Naive thymus-derived CD4-positive, alpha-beta T cell (primary cell): ENCODE data around the gene BCAS4. TPM values are rescaled to one million over a fixed set of nuclear protein-coding genes. Genes with fewer than 3 reads are reported as not detected.
"Not testable (repeated sequence)": the region's sequence is repeated elsewhere in the genome, so short reads cannot be mapped to it uniquely, and the experiment has no call there.

Source experiments
- ATAC-seq: fragments of 150-1000 bp; cut with Tn5 transposase; 2 replicates; pipeline ENCODE4 v1.10.0; 2021; ENCODE audit warnings: mild to moderate bottlenecking, moderate library complexity
- CTCF ChIA-PET: fragments of 350-600 bp; sonication (Branson Sonifier 250); formaldehyde crosslinking; loops from one replicate; lab custom pipeline; 2021; ENCODE audit warnings: antibody characterized with exemption; lab: Charles Lee
- POLR2A ChIA-PET: fragments of 350-600 bp; sonication (Branson Sonifier 250); formaldehyde crosslinking; loops from one replicate; lab custom pipeline; 2021; ENCODE audit warnings: antibody characterized with exemption, inconsistent platforms; lab: Charles Lee
- DNase-seq, 9 donors: peaks; one replicate each; pipeline versions ENCODE4 v3.0.0 to v3.0.0-alpha.2; 2020 to 2022; ENCODE audit warnings: mixed read lengths in 1 of 9
- H3K27ac ChIP-seq: one replicate; pipeline ENCODE4 v1.7.0; 2013; ENCODE audit warnings: mild to moderate bottlenecking, low read depth, low read length, moderate library complexity
- H3K27me3 ChIP-seq, 2 donors: one replicate each; pipeline ENCODE4 v1.7.0; 2013; ENCODE audit warnings: low read length in 2 of 2, mild to moderate bottlenecking in 2 of 2, moderate library complexity in 2 of 2; ENCODE audit not compliant: control insufficient read depth in 2 of 2, insufficient read depth in 2 of 2
- H3K36me3 ChIP-seq, 3 experiments: 1 replicate in 2 of 3; 2 replicates in 1 of 3; pipeline ENCODE4 v1.7.0; 2013; ENCODE audit warnings: low read length in 3 of 3, mild to moderate bottlenecking in 3 of 3, moderate library complexity in 1 of 3; ENCODE audit not compliant: insufficient read depth in 3 of 3, control insufficient read depth in 2 of 3
- H3K4me1 ChIP-seq, 2 donors: one replicate each; pipeline ENCODE4 v1.7.0; 2013; ENCODE audit warnings: low read length in 2 of 2, mild to moderate bottlenecking in 2 of 2, moderate library complexity in 1 of 2; ENCODE audit not compliant: control insufficient read depth in 2 of 2, insufficient read depth in 2 of 2
- H3K4me3 ChIP-seq: 2 replicates; pipeline ENCODE4 v1.7.0; 2013; ENCODE audit warnings: mild to moderate bottlenecking, low read length
- H3K9me3 ChIP-seq, 3 experiments: 1 replicate in 2 of 3; 2 replicates in 1 of 3; pipeline ENCODE4 v1.7.0; 2013; ENCODE audit warnings: low read length in 3 of 3; ENCODE audit not compliant: control insufficient read depth in 2 of 3
- H3K27ac Mint-ChIP-seq, 9 donors: one replicate each; pipeline ENCODE4 v1.8.0; 2020 to 2022; ENCODE audit warnings: mixed read lengths in 9 of 9, mild to moderate bottlenecking in 8 of 9, moderate library complexity in 5 of 9, inconsistent platforms in 2 of 9
- H3K27me3 Mint-ChIP-seq, 5 donors: one replicate each; pipeline ENCODE4 v1.8.0; 2021 to 2022; ENCODE audit warnings: mixed read lengths in 5 of 5, mild to moderate bottlenecking in 1 of 5
- H3K36me3 Mint-ChIP-seq, 5 donors: one replicate each; pipeline ENCODE4 v1.8.0; 2020 to 2022; ENCODE audit warnings: mixed read lengths in 5 of 5, mild to moderate bottlenecking in 3 of 5, inconsistent platforms in 1 of 5
- H3K4me1 Mint-ChIP-seq, 7 donors: one replicate each; pipeline ENCODE4 v1.8.0; 2020 to 2022; ENCODE audit warnings: mixed read lengths in 7 of 7, mild to moderate bottlenecking in 3 of 7, inconsistent platforms in 1 of 7
- H3K4me3 Mint-ChIP-seq, 10 donors: one replicate each; pipeline ENCODE4 v1.8.0; 2020 to 2022; ENCODE audit warnings: mild to moderate bottlenecking in 10 of 10, mixed read lengths in 10 of 10, moderate library complexity in 6 of 10, inconsistent platforms in 2 of 10
- H3K9me3 Mint-ChIP-seq, 11 donors: one replicate each; pipeline ENCODE4 v1.8.0; 2020 to 2022; ENCODE audit warnings: mixed read lengths in 11 of 11, mild to moderate bottlenecking in 4 of 11, inconsistent platforms in 1 of 11, moderate library complexity in 1 of 11
- intact Hi-C, 2 donors: fragments of 100-400 bp; cut with micrococcal nuclease; formaldehyde crosslinking; loops; one replicate each; pipeline ENCODE4 v1.15.1; 2023
- polyA plus RNA-seq, 2 donors: library from polyadenylated mRNA; unstranded; fragments of 300-500 nt; fragmentation: Illumina TruSeq; gene quantifications; one replicate each; pipeline ENCODE4 v1.2.3, GENCODE V29; 2021
- total RNA-seq, 6 experiments: library from RNA in 5 of 6; stranded (reverse) in 5 of 6; gene quantifications; 1 replicate in 5 of 6; 2 replicates in 1 of 6; pipeline ENCODE4 v1.2.3 and lab custom pipeline; 2021 to 2026

The BCAS4 gene
- total and polyA plus RNA-seq, 7 experiments from 2014 or later: 5.5 to 54.0 (median 24.1) TPM

DNA sequence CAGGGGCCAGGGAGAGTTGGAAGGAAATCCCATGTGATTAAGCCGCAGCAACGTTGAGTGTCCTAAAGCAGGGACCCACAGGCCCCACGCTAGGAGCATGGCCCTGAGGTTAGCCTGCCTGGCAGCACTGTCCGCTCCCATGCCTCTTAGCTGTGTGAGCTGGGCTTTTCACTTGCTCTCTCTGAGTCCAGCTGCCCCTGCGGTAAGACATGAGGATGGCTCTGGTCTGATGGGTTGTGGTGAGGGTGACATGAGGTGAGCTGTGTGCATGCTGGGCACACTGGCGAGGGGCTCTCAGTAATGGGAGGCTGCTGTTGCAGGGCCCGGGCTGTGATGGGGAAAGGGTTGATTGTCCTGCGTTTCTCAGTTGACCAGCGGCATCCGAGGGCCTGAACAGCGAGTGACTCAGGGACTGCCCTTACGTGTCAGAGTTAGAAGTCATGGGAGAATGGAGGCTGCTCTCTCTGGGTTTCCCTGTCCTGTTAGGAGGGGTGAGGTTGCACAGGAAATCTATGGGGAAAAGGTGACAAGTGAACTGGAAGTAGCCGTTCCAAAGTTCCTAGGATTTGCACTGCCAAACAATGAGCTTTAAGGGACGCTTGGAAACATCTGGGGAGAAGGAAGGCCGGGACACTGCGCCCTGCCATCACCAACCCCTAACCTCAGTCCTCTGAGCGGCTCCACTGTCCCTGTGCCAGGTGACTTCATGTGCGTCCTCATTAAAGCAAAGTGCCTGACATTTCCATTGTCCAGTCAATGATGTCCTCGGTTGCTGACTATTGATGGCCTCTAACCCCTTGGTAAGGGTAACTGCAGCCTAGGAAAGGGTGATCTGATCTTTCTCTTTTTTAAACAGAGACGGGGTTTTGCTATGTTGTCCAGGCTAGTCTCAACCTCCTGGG, 85.0 kb downstream of the BCAS4 start:
- DNase-seq: no peak
- H3K9me3 Mint-ChIP-seq: peaks cover 0 to 9% (median 0%) of the 10 kb centered on the region in 11 donors
- Histone ChIP-seq H3K4me1 (no peaks in the 10 kb centered on the region), H3K9me3 (no peaks in the 10 kb centered on the region), H3K4me3 (no peak overlapping the region), H3K27ac (no peak overlapping the region), H3K27me3 (no peaks in the 10 kb centered on the region), H3K36me3 (peaks cover 0 to 43% (median 0%) of the 10 kb centered on the region in 3 experiments)
- H3K4me3 Mint-ChIP-seq: no peak overlapping the region
- peaks cover 2 to 49% (median 16%) of the 10 kb centered on the region in 5 donors for H3K36me3 Mint-ChIP-seq
- H3K27me3 Mint-ChIP-seq: no peaks in the 10 kb centered on the region
- peak overlapping the region in 3 of 9 donors; percentile 20 to 51 (median 28) for H3K27ac Mint-ChIP-seq
- no peaks in the 10 kb centered on the region for H3K4me1 Mint-ChIP-seq
- ChIA-PET POLR2A (no interaction called here), CTCF (no interaction called here)
- ATAC-seq: no peak
- intact Hi-C loops: no loop called here

DNA sequence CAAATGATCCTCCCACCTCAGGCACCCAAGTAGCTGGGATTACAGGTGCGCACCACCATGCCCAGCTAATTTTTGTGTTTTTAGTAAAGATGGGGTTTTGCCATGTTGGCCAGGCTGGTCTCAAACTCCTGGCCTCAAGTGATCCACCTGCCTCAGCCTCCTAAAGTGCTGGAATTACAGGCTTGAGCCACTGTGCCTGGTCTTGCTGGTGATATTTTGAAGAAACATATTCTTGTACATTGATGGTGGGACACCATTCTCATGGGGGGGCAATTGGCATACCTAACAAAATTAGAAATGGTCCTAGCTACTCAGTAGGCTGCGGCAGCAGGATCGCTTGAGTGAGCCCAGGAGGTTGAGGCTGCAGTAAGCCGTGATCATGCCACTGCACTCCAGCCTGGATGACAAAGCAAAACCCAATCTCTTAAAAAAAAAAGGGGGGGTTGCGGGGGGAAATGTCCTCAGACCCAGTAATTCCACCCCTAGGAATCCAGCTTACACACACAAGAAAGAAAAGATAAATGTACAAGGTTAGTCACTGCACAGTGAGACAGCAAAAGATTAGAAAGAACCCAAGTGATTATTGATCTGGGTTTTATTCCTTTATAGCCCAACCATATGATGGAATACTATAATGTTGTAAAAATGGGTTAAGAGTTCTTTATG, 87.0 kb downstream of the BCAS4 start:
- H3K36me3 ChIP-seq: peaks cover 0 to 34% (median 0%) of the 10 kb centered on the region in 3 experiments
- H3K9me3 Mint-ChIP-seq, intact Hi-C loops, DNase-seq, H3K27me3 Mint-ChIP-seq, H3K4me3 ChIP-seq, H3K27me3 ChIP-seq, ATAC-seq, H3K27ac ChIP-seq, H3K27ac Mint-ChIP-seq, POLR2A ChIA-PET, H3K4me1 Mint-ChIP-seq, H3K4me3 Mint-ChIP-seq, H3K4me1 ChIP-seq, H3K9me3 ChIP-seq: not testable (repeated sequence)
- peaks cover 2 to 47% (median 16%) of the 10 kb centered on the region in 5 donors for H3K36me3 Mint-ChIP-seq
- CTCF ChIA-PET: interaction anchor here (0.7 kb wide), 1 partner anchor 11 kb away, joined by 4 read pairs; no protein-coding TSS in a partner anchor

DNA sequence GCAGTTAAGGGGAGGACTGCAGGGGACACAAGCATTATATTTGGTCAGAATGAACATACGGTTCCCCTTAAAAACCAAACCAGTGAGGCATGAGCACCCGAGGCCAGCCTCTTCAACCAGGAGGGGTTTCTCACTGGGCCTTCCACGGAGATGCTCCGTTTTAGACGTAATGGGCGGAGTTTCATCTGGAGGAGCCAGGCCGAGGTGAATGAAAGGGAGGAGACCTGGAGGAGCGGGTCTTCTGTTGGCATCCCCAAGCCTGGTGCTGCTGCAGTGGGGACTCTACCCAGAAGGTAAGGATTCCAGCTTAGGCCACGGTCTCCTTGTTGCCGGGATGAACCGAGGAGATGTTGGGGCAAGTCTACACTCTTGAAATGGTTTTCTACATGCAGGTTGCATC, 89.0 kb downstream of the BCAS4 start:
- Mint-ChIP-seq H3K4me1 (no peaks in the 10 kb centered on the region), H3K27ac (peak overlapping the region in 1 of 9 donors; percentile 36), H3K27me3 (no peaks in the 10 kb centered on the region), H3K36me3 (peaks cover 3 to 49% (median 12%) of the 10 kb centered on the region in 5 donors), H3K9me3 (peaks cover 0 to 9% (median 0%) of the 10 kb centered on the region in 11 donors), H3K4me3 (no peak overlapping the region)
- Histone ChIP-seq H3K9me3 (no peaks in the 10 kb centered on the region), H3K4me3 (no peak overlapping the region), H3K27ac (no peak overlapping the region), H3K4me1 (no peaks in the 10 kb centered on the region), H3K36me3 (peaks cover 0 to 37% (median 0%) of the 10 kb centered on the region in 3 experiments), H3K27me3 (no peaks in the 10 kb centered on the region)
- CTCF ChIA-PET: no interaction called here
- intact Hi-C loops: no loop called here
- DNase-seq (no peak), ATAC-seq (no peak)
- POLR2A ChIA-PET: interaction anchor here (2.7 kb wide), 1 partner anchor 89 kb away, joined by 7 read pairs; the partner anchor contains the start of gene BCAS4

DNA sequence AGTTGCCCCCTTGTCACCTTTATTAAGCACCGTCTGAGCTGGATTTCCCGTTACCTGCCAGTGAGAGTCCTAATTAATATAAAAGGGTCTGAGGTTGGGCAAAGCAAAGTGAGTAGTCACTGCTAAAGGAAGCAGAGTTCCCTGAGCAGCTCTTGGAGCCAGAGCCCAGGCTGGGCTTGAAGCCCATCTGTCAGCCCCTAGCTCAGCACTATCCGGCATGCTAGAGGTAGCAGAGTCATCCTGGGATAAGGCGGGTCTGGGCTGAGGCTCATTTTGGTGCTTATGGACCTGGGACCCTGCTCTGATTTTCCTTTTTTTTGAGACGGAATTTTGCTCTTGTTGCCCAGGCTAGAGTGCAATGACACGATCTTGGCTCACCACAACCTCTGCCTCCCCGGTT, 90.2 kb downstream of the BCAS4 start:
- intact Hi-C loops: no loop called here
- no peaks in the 10 kb centered on the region for H3K4me1 Mint-ChIP-seq
- peaks cover 0 to 9% (median 0%) of the 10 kb centered on the region in 11 donors for H3K9me3 Mint-ChIP-seq
- ATAC-seq (no peak), DNase-seq (no peak)
- H3K36me3 Mint-ChIP-seq: peaks cover 4 to 50% (median 12%) of the 10 kb centered on the region in 5 donors
- H3K27ac Mint-ChIP-seq: peak overlapping the region in 3 of 9 donors; percentile 17 to 62 (median 26)
- peaks cover 0 to 37% (median 0%) of the 10 kb centered on the region in 3 experiments for H3K36me3 ChIP-seq
- no peak overlapping the region for H3K4me3 ChIP-seq
- no peaks in the 10 kb centered on the region for H3K27me3 Mint-ChIP-seq
- H3K9me3 ChIP-seq: no peaks in the 10 kb centered on the region
- CTCF ChIA-PET: no interaction called here
- no peaks in the 10 kb centered on the region for H3K4me1 ChIP-seq
- no peak overlapping the region for H3K27ac ChIP-seq
- H3K27me3 ChIP-seq: no peaks in the 10 kb centered on the region
- H3K4me3 Mint-ChIP-seq: no peak overlapping the region
- POLR2A ChIA-PET: interaction anchor here (0.9 to 2.7 kb wide), 2 partner anchors 46 to 90 kb away, joined by 3 to 7 read pairs; partner anchors contain the start of genes ADNP and BCAS4

DNA sequence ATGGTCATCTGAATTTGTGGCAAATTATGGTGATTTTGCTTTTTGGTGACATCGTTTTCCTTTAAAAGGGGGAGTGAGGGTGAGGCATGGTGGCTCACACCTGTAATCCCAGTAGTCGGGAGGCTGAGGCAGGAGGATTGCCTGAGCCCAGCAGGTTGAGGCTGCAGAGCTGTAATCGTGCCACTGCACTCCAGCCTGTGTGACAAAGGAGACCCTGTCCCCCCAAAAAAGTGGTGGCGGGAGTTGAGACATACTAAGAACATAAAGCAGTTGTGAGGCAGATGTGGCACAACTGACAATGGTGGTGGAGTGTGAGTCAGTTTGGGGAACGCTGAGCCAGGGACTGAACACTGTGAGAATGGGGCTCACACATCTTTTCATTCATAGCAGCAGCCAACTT, 90.9 kb downstream of the BCAS4 start:
- no peak overlapping the region for H3K4me3 ChIP-seq
- H3K36me3 ChIP-seq: peaks cover 0 to 33% (median 0%) of the 10 kb centered on the region in 3 experiments
- no peaks in the 10 kb centered on the region for H3K9me3 ChIP-seq
- peaks cover 6 to 47% (median 15%) of the 10 kb centered on the region in 5 donors for H3K36me3 Mint-ChIP-seq
- no peaks in the 10 kb centered on the region for H3K27me3 ChIP-seq
- DNase-seq (no peak), ATAC-seq (no peak)
- no peaks in the 10 kb centered on the region for H3K4me1 ChIP-seq
- no peaks in the 10 kb centered on the region for H3K27me3 Mint-ChIP-seq
- H3K27ac ChIP-seq: no peak overlapping the region
- CTCF ChIA-PET: no interaction called here
- H3K9me3 Mint-ChIP-seq: peaks cover 0 to 9% (median 0%) of the 10 kb centered on the region in 11 donors
- no peak overlapping the region for H3K4me3 Mint-ChIP-seq
- intact Hi-C loops: no loop called here
- POLR2A ChIA-PET: no interaction called here
- peaks cover 0 to 3% (median 0%) of the 10 kb centered on the region in 7 donors for H3K4me1 Mint-ChIP-seq
- peak overlapping the region in 2 of 9 donors; percentile 26 to 62 for H3K27ac Mint-ChIP-seq

DNA sequence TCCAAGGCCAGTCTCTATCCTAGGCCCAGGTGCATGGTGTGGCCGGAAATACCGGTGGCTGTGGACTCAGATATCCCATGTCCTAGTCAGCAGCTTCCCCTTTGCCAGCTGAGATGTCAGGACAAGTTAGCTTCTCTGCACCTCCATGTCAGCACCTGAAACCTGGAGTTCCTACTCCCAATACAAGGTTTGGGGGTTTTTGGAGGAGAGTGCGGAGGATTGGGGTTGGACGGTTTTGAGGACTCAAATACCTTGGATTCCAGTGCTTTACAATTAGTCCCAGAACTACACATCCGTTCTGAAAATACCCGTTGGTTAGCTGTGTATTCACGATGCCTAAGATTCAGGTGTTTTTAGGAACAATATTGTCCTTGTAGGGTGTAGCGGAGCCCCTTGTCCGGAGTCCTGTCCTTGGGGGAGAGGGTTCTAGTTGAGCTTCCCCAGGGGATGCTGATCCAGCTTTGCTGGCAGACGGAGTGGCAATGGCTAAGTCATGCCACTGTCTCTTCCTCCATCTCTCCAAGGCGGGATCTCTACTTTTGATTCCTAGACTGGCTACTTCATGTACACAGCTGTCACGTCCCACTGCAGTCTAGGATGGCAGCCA, 91.4 kb downstream of the BCAS4 start:
- Histone ChIP-seq H3K4me3 (no peak overlapping the region), H3K36me3 (peaks cover 0 to 36% (median 0%) of the 10 kb centered on the region in 3 experiments), H3K9me3 (no peaks in the 10 kb centered on the region), H3K27ac (no peak overlapping the region), H3K4me1 (no peaks in the 10 kb centered on the region), H3K27me3 (no peaks in the 10 kb centered on the region)
- no peak overlapping the region for H3K27ac Mint-ChIP-seq
- ChIA-PET CTCF (no interaction called here), POLR2A (no interaction called here)
- H3K4me1 Mint-ChIP-seq: peaks cover 0 to 4% (median 0%) of the 10 kb centered on the region in 7 donors
- intact Hi-C loops: no loop called here
- ATAC-seq: no peak
- no peaks in the 10 kb centered on the region for H3K27me3 Mint-ChIP-seq
- DNase-seq: no peak
- H3K4me3 Mint-ChIP-seq: no peak overlapping the region
- peaks cover 6 to 47% (median 17%) of the 10 kb centered on the region in 5 donors for H3K36me3 Mint-ChIP-seq
- peaks cover 0 to 9% (median 0%) of the 10 kb centered on the region in 11 donors for H3K9me3 Mint-ChIP-seq
